Neuronal stem cell (in vitro differentiated cells): Measurements from ENCODE around the gene PROX1.
A peak's percentile ranks its signal among the peaks of the same experiment; 100 is the strongest.

ENCODE experiments used
- DNase-seq: peaks from one replicate; pipeline ENCODE4 v3.0.0-alpha.2; 2013; ENCODE audit warnings: low spot score
- H2AFZ ChIP-seq: one replicate; pipeline ENCODE4 v1.6.1; 2013; ENCODE audit warnings: mild to moderate bottlenecking, low read length, inconsistent platforms
- H2AK5ac ChIP-seq: 2 replicates; pipeline ENCODE4 v1.6.1; 2013; ENCODE audit warnings: low read depth, mild to moderate bottlenecking, inconsistent platforms, low read length, moderate library complexity, mixed read lengths
- H2BK120ac ChIP-seq: 2 replicates; pipeline ENCODE4 v1.6.1; 2013; ENCODE audit warnings: low read depth, mild to moderate bottlenecking, inconsistent platforms, low read length, moderate library complexity, mixed read lengths
- H2BK12ac ChIP-seq: one replicate; pipeline ENCODE4 v1.6.1; 2013; ENCODE audit warnings: low read length, inconsistent platforms
- H2BK15ac ChIP-seq: 2 replicates; pipeline ENCODE4 v1.6.1; 2013; ENCODE audit warnings: mild to moderate bottlenecking, low read length, inconsistent platforms, mixed read lengths
- H2BK5ac ChIP-seq: one replicate; pipeline ENCODE4 v1.6.1; 2013; ENCODE audit warnings: inconsistent platforms, mild to moderate bottlenecking, low read length, moderate library complexity
- H3K14ac ChIP-seq: one replicate; pipeline ENCODE4 v1.6.1; 2013; ENCODE audit warnings: low read length, inconsistent platforms
- H3K18ac ChIP-seq: 2 replicates; pipeline ENCODE4 v1.6.1; 2013; ENCODE audit warnings: low read length, inconsistent platforms
- H3K23ac ChIP-seq: 2 replicates; pipeline ENCODE4 v1.6.1; 2013; ENCODE audit warnings: low read depth, mild to moderate bottlenecking, mixed read lengths, low read length, inconsistent platforms; ENCODE audit not compliant: poor library complexity
- H3K27ac ChIP-seq: replicated peaks from 3 replicates; pipeline ENCODE4 v1.5.1; 2013; ENCODE audit warnings: low read length, inconsistent platforms
- H3K27me3 ChIP-seq, 3 experiments: 2 replicates each; pipeline ENCODE4 v1.6.1; 2013; ENCODE audit warnings: low read length in 3 of 3, mild to moderate bottlenecking in 2 of 3, inconsistent platforms in 1 of 3, low read depth in 1 of 3, mixed read lengths in 1 of 3, moderate library complexity in 1 of 3; ENCODE audit not compliant: control insufficient read depth in 3 of 3, insufficient read depth in 3 of 3
- H3K36me3 ChIP-seq, 2 donors: replicated peaks in 1 of 2; 2 replicates each; pipeline ENCODE4 v1.6.1; 2013; ENCODE audit warnings: low read length in 2 of 2; ENCODE audit not compliant: control insufficient read depth in 2 of 2, insufficient read depth in 2 of 2
- H3K4ac ChIP-seq: 2 replicates; pipeline ENCODE4 v1.6.1; 2013; ENCODE audit warnings: inconsistent platforms, mild to moderate bottlenecking, low read length, moderate library complexity
- H3K4me1 ChIP-seq, 2 donors: 1 replicate in 1 of 2; 2 replicates in 1 of 2; pipeline ENCODE4 v1.6.1; 2013; ENCODE audit warnings: low read length in 2 of 2, low read depth in 1 of 2; ENCODE audit not compliant: control insufficient read depth in 2 of 2, insufficient read depth in 1 of 2
- H3K4me2 ChIP-seq: one replicate; pipeline ENCODE4 v1.6.1; 2013; ENCODE audit warnings: mild to moderate bottlenecking, low read length, inconsistent platforms; ENCODE audit not compliant: insufficient read depth, poor library complexity, severe bottlenecking
- H3K4me3 ChIP-seq, 2 donors: 2 replicates each; pipeline ENCODE4 v1.5.1; 2013; ENCODE audit warnings: low read length in 2 of 2, mild to moderate bottlenecking in 2 of 2, inconsistent platforms in 1 of 2, moderate library complexity in 1 of 2
- H3K79me1 ChIP-seq: one replicate; pipeline ENCODE4 v1.6.1; 2013; ENCODE audit warnings: low read depth, mild to moderate bottlenecking, inconsistent platforms, low read length, moderate library complexity
- H3K9ac ChIP-seq: one replicate; pipeline ENCODE4 v1.6.1; 2013; ENCODE audit warnings: mild to moderate bottlenecking, low read depth, low read length, inconsistent platforms; ENCODE audit not compliant: poor library complexity
- H3K9me3 ChIP-seq, 2 donors: replicated peaks in 1 of 2; 2 replicates each; pipeline versions ENCODE3 to v1.6.1; 2013; ENCODE audit warnings: low read length in 2 of 2, mild to moderate bottlenecking in 2 of 2, inconsistent platforms in 1 of 2, low read depth in 1 of 2, mixed read lengths in 1 of 2, moderate library complexity in 1 of 2; ENCODE audit not compliant: control insufficient read depth in 2 of 2, insufficient read depth in 1 of 2
- H4K8ac ChIP-seq: one replicate; pipeline ENCODE4 v1.6.1; 2013; ENCODE audit warnings: low read depth, mild to moderate bottlenecking, inconsistent platforms, low read length, moderate library complexity
- H4K91ac ChIP-seq: one replicate; pipeline ENCODE4 v1.6.1; 2013; ENCODE audit warnings: low read length, low read depth, mild to moderate bottlenecking, inconsistent platforms; ENCODE audit not compliant: poor library complexity
- WGBS, 2 donors: extraction: QIAGEN DNeasy Blood & Tissue Kit; methylation state at CpG; one replicate each; pipeline ENCODE4 v1.1.7; 2013; ENCODE audit warnings: missing lambda C conversion rate in 2 of 2, mixed read lengths in 1 of 2; ENCODE audit not compliant: insufficient read length in 2 of 2, insufficient replicate concordance in 1 of 2; ENCODE audit errors: extremely low coverage in 2 of 2; 5-methylcytosine and 5-hydroxymethylcytosine counted together

The PROX1 gene

GRCh38 chr1:213979751-213980586 is 7.8 kb upstream of the PROX1 start:
- H3K18ac ChIP-seq = peak overlapping the region; percentile 78
- no peaks in the 10 kb centered on the region for H3K79me1 ChIP-seq
- no peak overlapping the region for H3K9ac ChIP-seq
- H2BK15ac ChIP-seq = peak overlapping the region; percentile 28
- no peak overlapping the region for H2AK5ac ChIP-seq
- H4K91ac ChIP-seq = no peak overlapping the region
- no peak overlapping the region for H3K4ac ChIP-seq
- peak; percentile 47 for DNase-seq
- peak overlapping the region in 1 of 2 donors; percentile 16 for H3K4me3 ChIP-seq
- H2BK5ac ChIP-seq = no peak overlapping the region
- H3K9me3 ChIP-seq = no peaks in the 10 kb centered on the region
- peaks cover 4 to 90% (median 49%) of the 10 kb centered on the region in 3 experiments for H3K27me3 ChIP-seq
- no peak overlapping the region for H2BK12ac ChIP-seq
- H3K4me1 ChIP-seq = peaks cover 20 to 37% of the 10 kb centered on the region in 2 donors
- no peak overlapping the region for H3K27ac ChIP-seq
- H4K8ac ChIP-seq = no peak overlapping the region
- no CpG with 5 or more reads among the region's 48 CpGs for WGBS, 2 donors
- H3K14ac ChIP-seq = no peak overlapping the region
- no peaks in the 10 kb centered on the region for H3K36me3 ChIP-seq
- peak overlapping the region; percentile 69 for H2AFZ ChIP-seq
- peak overlapping the region; percentile 88 for H3K4me2 ChIP-seq
- no peak overlapping the region for H3K23ac ChIP-seq
- H2BK120ac ChIP-seq = no peak overlapping the region

DNA sequence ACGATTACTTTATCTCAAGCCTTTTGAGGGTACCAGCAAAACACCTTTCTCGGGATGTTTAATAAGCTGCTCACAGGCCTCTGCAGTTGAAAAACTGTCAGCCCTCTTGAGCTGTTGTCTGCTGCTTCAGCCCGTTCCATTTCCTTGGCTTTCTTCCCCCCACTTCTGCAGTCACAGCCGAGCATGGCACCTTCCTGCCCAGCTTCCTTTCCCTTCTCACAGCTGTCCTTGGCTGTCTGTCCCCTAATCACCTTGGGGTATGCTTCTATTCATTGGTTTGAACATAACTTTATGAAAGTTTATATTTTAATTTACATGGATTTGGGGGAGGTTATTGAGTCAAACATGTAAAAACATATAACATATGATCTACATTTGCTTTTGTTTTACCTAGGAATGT is 6.9 kb upstream of the PROX1 start:
- no peak overlapping the region for H2BK120ac ChIP-seq
- H2AFZ ChIP-seq = no peak overlapping the region
- H3K14ac ChIP-seq = no peak overlapping the region
- H3K27ac ChIP-seq = no peak overlapping the region
- no peak overlapping the region for H3K4ac ChIP-seq
- H3K23ac ChIP-seq = no peak overlapping the region
- no CpG with 5 or more reads among the region's 4 CpGs for WGBS, 2 donors
- H3K4me1 ChIP-seq = peaks cover 21 to 40% of the 10 kb centered on the region in 2 donors
- H3K4me2 ChIP-seq = no peak overlapping the region
- no peaks in the 10 kb centered on the region for H3K36me3 ChIP-seq
- no peaks in the 10 kb centered on the region for H3K79me1 ChIP-seq
- no peak overlapping the region for H4K8ac ChIP-seq
- H3K27me3 ChIP-seq = peaks cover 7 to 94% (median 58%) of the 10 kb centered on the region in 3 experiments
- H3K18ac ChIP-seq = peak overlapping the region; percentile 76
- no peak overlapping the region for H4K91ac ChIP-seq
- no peak overlapping the region for H2BK15ac ChIP-seq
- H2BK12ac ChIP-seq = no peak overlapping the region
- H3K9ac ChIP-seq = no peak overlapping the region
- no peak overlapping the region for H2AK5ac ChIP-seq
- no peaks in the 10 kb centered on the region for H3K9me3 ChIP-seq
- no peak for DNase-seq
- no peak overlapping the region for H3K4me3 ChIP-seq
- no peak overlapping the region for H2BK5ac ChIP-seq

DNA sequence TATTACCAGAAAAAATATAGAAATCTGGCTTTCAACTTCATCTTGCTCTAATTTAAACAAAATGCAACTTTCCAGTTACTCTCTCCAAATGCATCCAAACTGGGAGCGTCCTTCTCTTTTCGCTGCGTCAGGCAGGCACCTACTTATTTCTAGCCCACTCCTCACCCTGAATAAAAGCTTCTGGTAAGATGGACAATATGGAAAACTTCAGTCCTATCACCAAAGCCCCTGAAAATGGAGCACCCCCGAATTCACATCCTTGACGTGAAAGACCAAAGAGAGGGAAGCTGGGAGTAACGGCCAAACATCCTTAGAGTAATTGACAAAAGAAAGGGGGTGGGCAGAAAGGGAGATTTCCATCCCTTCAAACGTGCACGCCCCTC is 5.5 kb upstream of the PROX1 start:
- Histone ChIP-seq H2AK5ac (no peak overlapping the region), H3K9ac (peak overlapping the region; percentile 93), H3K4me1 (peaks cover 31 to 36% of the 10 kb centered on the region in 2 donors), H3K79me1 (no peaks in the 10 kb centered on the region), H3K27ac (no peak overlapping the region), H2AFZ (peak overlapping the region; percentile 94), H3K4me3 (peak overlapping the region; percentile 46 to 69), H3K27me3 (peaks cover 12 to 96% (median 71%) of the 10 kb centered on the region in 3 experiments), H3K4ac (no peak overlapping the region), H4K8ac (no peak overlapping the region), H3K14ac (no peak overlapping the region), H3K36me3 (no peaks in the 10 kb centered on the region), H4K91ac (no peak overlapping the region), H3K9me3 (no peaks in the 10 kb centered on the region), H3K4me2 (peak overlapping the region; percentile 99), H3K23ac (no peak overlapping the region), H2BK15ac (no peak overlapping the region), H2BK12ac (no peak overlapping the region), H2BK5ac (peak overlapping the region; percentile 85), H3K18ac (peak overlapping the region; percentile 97), H2BK120ac (no peak overlapping the region)
- DNase-seq = no peak
- no CpG with 5 or more reads among the region's 8 CpGs for WGBS, 2 donors

GRCh38 chr1:213982672-213983492 is 4.9 kb upstream of the PROX1 start:
- Histone ChIP-seq H3K14ac (peak overlapping the region; percentile 82), H2BK15ac (peak overlapping the region; percentile 82), H2AK5ac (no peak overlapping the region), H4K8ac (no peak overlapping the region), H2AFZ (peak overlapping the region; percentile 94), H2BK12ac (peak overlapping the region; percentile 11), H3K4me2 (peak overlapping the region; percentile 99), H3K27ac (no peak overlapping the region), H3K27me3 (peaks cover 12 to 91% (median 66%) of the 10 kb centered on the region in 3 experiments), H3K23ac (peak overlapping the region; percentile 22), H4K91ac (no peak overlapping the region), H3K4me1 (peaks cover 31% of the 10 kb centered on the region in 2 donors), H3K4ac (no peak overlapping the region), H3K4me3 (peak overlapping the region; percentile 46 to 69), H2BK5ac (peak overlapping the region; percentile 85), H3K9me3 (no peaks in the 10 kb centered on the region), H2BK120ac (no peak overlapping the region), H3K79me1 (no peaks in the 10 kb centered on the region), H3K9ac (peak overlapping the region; percentile 93), H3K36me3 (no peaks in the 10 kb centered on the region), H3K18ac (peak overlapping the region; percentile 97)
- no CpG with 5 or more reads among the region's 79 CpGs for WGBS, 2 donors
- DNase-seq = peak; percentile 70
